GM12872 (cell line): ENCODE data around the gene GRIK4.

Experiments
- TF ChIP-seq, protein P1 (sequence below): IDR thresholded peaks from 3 replicates; pipeline ENCODE4 v1.5.1; 2011; ENCODE audit warnings: low read depth, mild to moderate bottlenecking, low read length, moderate library complexity; ENCODE audit not compliant: insufficient read depth

The GRIK4 gene

GRCh38 chr11:120867988-120868387, 356.4 kb downstream of the GRIK4 start:
- TF ChIP-seq, protein P1, sequence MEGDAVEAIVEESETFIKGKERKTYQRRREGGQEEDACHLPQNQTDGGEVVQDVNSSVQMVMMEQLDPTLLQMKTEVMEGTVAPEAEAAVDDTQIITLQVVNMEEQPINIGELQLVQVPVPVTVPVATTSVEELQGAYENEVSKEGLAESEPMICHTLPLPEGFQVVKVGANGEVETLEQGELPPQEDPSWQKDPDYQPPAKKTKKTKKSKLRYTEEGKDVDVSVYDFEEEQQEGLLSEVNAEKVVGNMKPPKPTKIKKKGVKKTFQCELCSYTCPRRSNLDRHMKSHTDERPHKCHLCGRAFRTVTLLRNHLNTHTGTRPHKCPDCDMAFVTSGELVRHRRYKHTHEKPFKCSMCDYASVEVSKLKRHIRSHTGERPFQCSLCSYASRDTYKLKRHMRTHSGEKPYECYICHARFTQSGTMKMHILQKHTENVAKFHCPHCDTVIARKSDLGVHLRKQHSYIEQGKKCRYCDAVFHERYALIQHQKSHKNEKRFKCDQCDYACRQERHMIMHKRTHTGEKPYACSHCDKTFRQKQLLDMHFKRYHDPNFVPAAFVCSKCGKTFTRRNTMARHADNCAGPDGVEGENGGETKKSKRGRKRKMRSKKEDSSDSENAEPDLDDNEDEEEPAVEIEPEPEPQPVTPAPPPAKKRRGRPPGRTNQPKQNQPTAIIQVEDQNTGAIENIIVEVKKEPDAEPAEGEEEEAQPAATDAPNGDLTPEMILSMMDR: no peak

DNA sequence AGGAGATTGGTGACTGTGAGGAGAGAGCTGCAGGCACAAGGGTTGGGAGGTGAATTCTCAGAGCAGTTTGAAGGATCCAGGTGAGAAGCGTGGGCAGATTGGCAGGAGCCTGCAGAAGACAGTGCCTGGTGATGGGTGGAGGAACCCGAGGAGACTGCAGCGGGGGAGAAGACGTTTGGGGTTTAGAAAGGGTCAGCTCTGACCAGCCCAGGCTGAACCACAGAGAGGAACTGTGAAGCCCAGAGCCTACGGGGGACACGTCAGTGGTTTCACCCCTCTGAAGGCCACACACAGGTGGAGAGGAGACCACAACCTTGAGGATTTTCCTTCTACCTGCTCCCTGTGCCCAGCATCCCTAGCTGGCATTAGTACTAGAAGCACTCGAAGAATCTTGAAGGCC, 357.5 kb downstream of the GRIK4 start:
- TF ChIP-seq, protein P1: no peak

DNA sequence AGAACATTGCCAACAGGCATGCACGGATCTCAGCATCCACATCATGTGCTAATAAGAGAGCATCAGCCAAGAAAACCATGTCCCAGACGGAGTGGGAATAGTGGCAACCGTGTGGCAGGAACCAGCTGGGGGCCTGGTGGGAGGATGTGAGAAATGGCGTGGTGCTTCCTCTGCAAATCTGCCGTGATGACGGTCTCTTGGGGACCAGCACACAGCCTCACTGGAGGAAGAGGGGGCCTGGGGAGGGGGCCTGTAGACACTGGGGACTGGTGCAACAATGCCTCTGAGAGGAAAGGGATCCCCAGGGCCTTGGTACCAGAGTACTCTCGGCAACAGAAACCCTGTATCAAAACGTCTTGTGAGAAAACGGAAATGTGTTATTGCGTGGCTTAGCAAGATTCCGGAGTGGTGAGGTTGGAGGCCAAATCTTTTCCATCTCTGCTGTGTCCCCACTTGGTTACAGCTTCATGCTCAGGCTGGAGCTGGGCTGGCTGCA, 358.0 kb downstream of the GRIK4 start:
- TF ChIP-seq, protein P1: no peak

DNA sequence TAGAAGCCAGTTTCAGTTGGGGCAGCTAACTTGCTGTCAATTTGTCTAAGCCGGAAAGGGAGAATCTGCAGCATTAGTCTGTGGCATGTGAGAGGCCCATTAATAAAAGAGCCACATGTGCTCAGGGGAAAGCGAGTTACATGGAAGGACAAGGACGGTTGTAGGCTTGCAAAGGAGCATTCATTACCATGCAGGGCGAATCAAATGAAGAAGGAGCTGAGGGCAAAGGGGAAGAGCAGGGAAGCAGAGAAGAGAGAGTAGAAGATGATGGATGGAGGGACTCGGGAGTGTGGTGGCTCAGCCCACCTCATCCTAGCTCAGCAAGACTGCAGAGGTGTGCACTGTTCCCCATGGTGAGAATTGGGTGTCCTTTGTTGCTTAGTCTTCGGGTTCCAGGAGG, 359.6 kb downstream of the GRIK4 start:
- TF ChIP-seq, protein P1: no peak

DNA sequence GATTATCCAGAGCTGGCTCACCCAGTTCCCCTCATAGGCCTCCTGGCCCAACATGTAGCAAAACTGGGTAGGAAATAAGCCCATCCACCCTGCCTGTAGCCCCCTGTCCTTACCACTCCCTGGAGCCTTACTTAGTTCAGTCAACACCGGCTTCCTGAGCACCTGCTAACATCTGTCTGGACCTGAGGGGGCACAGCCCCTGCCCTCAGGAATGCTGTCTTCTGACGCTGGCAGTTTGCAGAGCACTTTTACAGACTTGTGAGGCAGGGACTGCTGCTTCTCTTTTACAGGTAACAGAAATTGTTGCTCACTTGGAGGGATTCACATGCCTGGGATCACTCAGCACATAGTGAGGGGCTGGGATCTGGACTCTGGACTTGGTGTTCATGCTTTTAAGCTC, 360.4 kb downstream of the GRIK4 start:
- TF ChIP-seq, protein P1: no peak

DNA sequence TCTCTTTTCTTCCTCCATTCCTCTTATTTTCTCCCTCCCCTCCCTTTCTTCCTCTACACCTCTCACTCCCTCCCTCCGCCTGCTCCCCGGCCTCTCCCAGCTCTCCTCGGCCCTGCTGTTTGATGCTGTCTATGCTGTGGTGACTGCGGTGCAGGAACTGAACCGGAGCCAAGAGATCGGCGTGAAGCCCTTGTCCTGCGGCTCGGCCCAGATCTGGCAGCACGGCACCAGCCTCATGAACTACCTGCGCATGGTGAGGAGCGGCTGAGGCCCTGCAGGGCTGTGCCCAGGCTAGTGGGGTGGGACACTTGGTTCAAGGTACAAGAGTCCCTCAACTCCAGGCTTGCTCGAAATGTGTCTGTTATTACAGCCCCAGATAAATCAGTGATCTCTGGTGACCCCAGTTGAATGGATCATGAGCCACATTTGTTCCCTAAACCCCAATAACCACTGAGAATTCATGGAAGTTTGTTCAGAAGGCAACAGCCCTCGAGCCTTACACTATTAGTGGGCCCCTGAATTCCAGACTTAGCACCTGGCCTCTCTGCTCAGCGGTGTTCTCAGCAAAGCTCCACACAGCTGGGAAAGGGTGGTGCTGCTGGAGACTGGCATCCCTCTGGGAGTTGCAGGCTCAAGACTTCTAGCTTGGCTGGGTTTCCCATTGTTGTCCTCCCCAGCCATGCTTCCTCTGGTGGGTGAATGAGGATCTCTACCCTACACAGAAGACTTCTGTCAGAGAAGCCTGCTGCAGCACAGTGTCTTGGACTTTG, 362.6 kb downstream of the GRIK4 start:
- TF ChIP-seq, protein P1: no peak

DNA sequence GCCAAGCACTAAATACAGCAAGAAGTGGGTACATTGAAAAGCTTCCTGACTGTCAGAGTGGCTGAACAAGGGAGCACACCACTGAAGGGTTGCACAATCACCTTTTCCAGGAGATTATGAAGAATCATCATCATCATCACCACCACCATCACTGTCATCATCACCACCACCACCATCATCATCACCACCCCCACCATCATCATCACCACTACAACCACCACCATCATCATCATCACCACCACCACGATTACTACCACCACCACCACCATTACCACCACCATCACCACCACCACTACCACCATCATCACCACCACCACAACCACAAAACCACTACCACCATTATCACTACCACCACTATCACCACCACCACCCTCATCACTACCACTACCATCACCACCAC, 364.4 kb downstream of the GRIK4 start:
- TF ChIP-seq, protein P1: no peak
